ENCODE measurements around the gene GALM.
"Not testable (repeated sequence)": the region's sequence is repeated elsewhere in the genome, so short reads cannot be mapped to it uniquely, and the experiment has no call there.

- TF ChIP-seq CTCF, KDM5A (IDR thresholded peaks at IDR 0.05): not testable (repeated sequence)
These were observed 15.0 kb downstream of the GALM start for GRCh38 chr2:38680868-38681267.
